Kidney (tissue), 14 donors: ENCODE results near the gene GUCA1C. TPM values are rescaled to one million over a fixed set of nuclear protein-coding genes. Genes with fewer than 3 reads are reported as not detected.

Source experiments
- DNase-seq, 5 donors: peaks; one replicate each; pipeline ENCODE4 v3.0.0-alpha.2; 2013 to 2020
- FAIRE-seq: peaks from 2 replicates; lab custom pipeline; 2012; peaks lifted over from hg19 to GRCh38; lab: Jason Lieb, UNC
- H3K27ac ChIP-seq, 2 donors: one replicate each; pipeline ENCODE4 v1.7.0; 2013; ENCODE audit warnings: low read depth in 2 of 2, low read length in 2 of 2, inconsistent platforms in 1 of 2
- H3K27me3 ChIP-seq: one replicate; pipeline ENCODE4 v1.7.1; 2013; ENCODE audit warnings: low read length, inconsistent platforms; ENCODE audit not compliant: control insufficient read depth, insufficient read depth
- H3K36me3 ChIP-seq, 3 donors: one replicate each; pipeline versions ENCODE4 v1.7.0 to v1.7.1; 2013; ENCODE audit warnings: low read length in 3 of 3, control low read depth in 1 of 3, inconsistent platforms in 1 of 3; ENCODE audit not compliant: insufficient read depth in 3 of 3, control insufficient read depth in 2 of 3
- H3K4me1 ChIP-seq, 3 donors: one replicate each; pipeline versions ENCODE4 v1.7.0 to v1.7.1; 2013; ENCODE audit warnings: low read length in 3 of 3, inconsistent platforms in 1 of 3, low read depth in 1 of 3; ENCODE audit not compliant: control insufficient read depth in 2 of 3, insufficient read depth in 2 of 3
- H3K4me3 ChIP-seq, 3 donors: one replicate each; pipeline versions ENCODE4 v1.7.0 to v1.8.1; 2013; ENCODE audit warnings: low read length in 3 of 3, control low read depth in 1 of 3, inconsistent platforms in 1 of 3
- H3K9ac ChIP-seq, 3 donors: one replicate each; pipeline versions ENCODE4 v1.7.0 to v1.7.1; 2013; ENCODE audit warnings: low read length in 3 of 3, control low read depth in 1 of 3, inconsistent platforms in 1 of 3
- H3K9me3 ChIP-seq, 3 donors: one replicate each; pipeline versions ENCODE4 v1.7.0 to v1.7.1; 2013; ENCODE audit warnings: low read length in 3 of 3, control low read depth in 1 of 3, inconsistent platforms in 1 of 3; ENCODE audit not compliant: control insufficient read depth in 2 of 3, insufficient read depth in 1 of 3
- intact Hi-C: fragments of 100-400 bp; cut with DNase I; formaldehyde crosslinking; loops from one replicate; pipeline ENCODE4 v1.11.1; 2022
- polyA plus RNA-seq: library from polyadenylated mRNA; stranded (reverse); fragments of 350-450 nt; fragmentation: Illumina TruSeq; extraction: RNeasy Lipid Tissue Mini Kit (QIAGEN cat#74804); gene quantifications from one replicate; pipeline ENCODE4 v1.2.3, GENCODE V29; 2014; ENCODE audit warnings: low read depth, low replicate concordance; ENCODE audit not compliant: insufficient read depth
- total RNA-seq: library from RNA; stranded (reverse); fragmentation: NEBNext Ultra II Directional; extraction: Animal tissue kit (Norgen Biotek cat#: 25700); gene quantifications from one replicate; pipeline ENCODE4 v1.2.1, GENCODE V29; 2021
- TF ChIP-seq, protein P1 (sequence below): IDR thresholded peaks from 3 replicates; pipeline ENCODE4 v1.5.1; 2012; ENCODE audit warnings: mild to moderate bottlenecking, moderate library complexity, borderline replicate concordance; ENCODE audit not compliant: insufficient read depth; ENCODE audit errors: extremely low read depth
- donor health status: control.
- donor health status: control.
- donor health status: control.
- donor health status: control.
- donor health status: control.
- donor health status: DM: yes; HTN: yes; CAD: no.
- donor health status: Normal renal cell carcinoma (clear cell type).

Gene GUCA1C
- total and polyA plus RNA-seq, 2 donors from 2014 or later, result 2.7 TPM; not detected in 1

- intact Hi-C loops, result no loop called here
- Histone ChIP-seq H3K9ac (no peak overlapping the region), H3K27me3 (no peaks in the 10 kb centered on the region), H3K9me3 (no peaks in the 10 kb centered on the region), H3K4me1 (no peaks in the 10 kb centered on the region), H3K27ac (no peak overlapping the region), H3K4me3 (no peak overlapping the region), H3K36me3 (no peaks in the 10 kb centered on the region)
- TF ChIP-seq, protein P1, sequence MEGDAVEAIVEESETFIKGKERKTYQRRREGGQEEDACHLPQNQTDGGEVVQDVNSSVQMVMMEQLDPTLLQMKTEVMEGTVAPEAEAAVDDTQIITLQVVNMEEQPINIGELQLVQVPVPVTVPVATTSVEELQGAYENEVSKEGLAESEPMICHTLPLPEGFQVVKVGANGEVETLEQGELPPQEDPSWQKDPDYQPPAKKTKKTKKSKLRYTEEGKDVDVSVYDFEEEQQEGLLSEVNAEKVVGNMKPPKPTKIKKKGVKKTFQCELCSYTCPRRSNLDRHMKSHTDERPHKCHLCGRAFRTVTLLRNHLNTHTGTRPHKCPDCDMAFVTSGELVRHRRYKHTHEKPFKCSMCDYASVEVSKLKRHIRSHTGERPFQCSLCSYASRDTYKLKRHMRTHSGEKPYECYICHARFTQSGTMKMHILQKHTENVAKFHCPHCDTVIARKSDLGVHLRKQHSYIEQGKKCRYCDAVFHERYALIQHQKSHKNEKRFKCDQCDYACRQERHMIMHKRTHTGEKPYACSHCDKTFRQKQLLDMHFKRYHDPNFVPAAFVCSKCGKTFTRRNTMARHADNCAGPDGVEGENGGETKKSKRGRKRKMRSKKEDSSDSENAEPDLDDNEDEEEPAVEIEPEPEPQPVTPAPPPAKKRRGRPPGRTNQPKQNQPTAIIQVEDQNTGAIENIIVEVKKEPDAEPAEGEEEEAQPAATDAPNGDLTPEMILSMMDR, result no peak
- DNase-seq, result no peak
- FAIRE-seq, result no peak
These were observed 70.3 kb downstream of the GUCA1C start for GRCh38 chr3:108883373-108883772.

DNA sequence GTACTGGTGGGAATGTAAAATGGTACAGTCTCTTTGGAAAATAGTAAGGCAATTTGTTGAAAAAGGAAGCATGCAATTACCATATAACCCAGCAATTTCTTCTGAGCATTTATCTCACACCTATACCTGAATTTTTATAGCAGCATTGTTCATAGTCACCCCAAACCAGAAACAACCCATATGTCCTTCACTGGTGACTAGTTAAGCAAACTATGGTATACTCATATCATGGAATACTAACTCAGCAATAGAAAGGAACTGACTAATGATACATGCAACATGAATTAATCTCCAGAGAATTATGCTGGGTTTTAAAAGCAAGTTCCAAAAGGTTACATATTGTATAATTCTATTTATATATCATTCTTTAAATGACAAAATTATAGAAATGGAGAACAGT lies 70.9 kb downstream of the GUCA1C start:
- no peak overlapping the region for H3K27ac ChIP-seq
- intact Hi-C loops, result no loop called here
- no peak for DNase-seq
- TF ChIP-seq, protein P1, result no peak
- H3K4me3 ChIP-seq, result no peak overlapping the region
- no peaks in the 10 kb centered on the region for H3K4me1 ChIP-seq
- H3K27me3 ChIP-seq, result no peaks in the 10 kb centered on the region
- no peaks in the 10 kb centered on the region for H3K36me3 ChIP-seq
- no peak overlapping the region for H3K9ac ChIP-seq
- FAIRE-seq, result no peak
- H3K9me3 ChIP-seq, result no peaks in the 10 kb centered on the region

DNA sequence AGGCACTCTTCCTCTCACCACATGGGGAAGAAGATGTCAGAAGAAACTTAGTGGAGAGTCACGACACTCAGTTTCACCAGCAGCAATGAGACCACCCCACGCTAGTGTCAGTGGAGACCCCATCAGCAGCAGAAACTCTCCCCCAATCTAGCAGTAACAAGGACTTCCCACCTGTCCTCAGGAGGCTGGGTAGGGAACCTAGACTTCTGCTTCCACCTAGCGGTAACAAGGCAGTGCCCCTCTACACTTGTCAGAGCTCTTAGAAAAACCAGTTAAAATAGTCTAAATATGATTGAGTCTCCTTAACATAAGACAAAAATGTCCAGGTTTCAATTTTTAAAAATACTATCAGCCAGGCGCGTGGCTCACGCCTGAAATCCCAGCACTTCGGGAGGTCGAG lies 73.8 kb downstream of the GUCA1C start:
- H3K9me3 ChIP-seq, result no peaks in the 10 kb centered on the region
- no peaks in the 10 kb centered on the region for H3K27me3 ChIP-seq
- H3K36me3 ChIP-seq, result no peaks in the 10 kb centered on the region
- H3K9ac ChIP-seq, result no peak overlapping the region
- H3K27ac ChIP-seq, result no peak overlapping the region
- DNase-seq (no peak), FAIRE-seq (no peak)
- intact Hi-C loops, result no loop called here
- no peak overlapping the region for H3K4me3 ChIP-seq
- H3K4me1 ChIP-seq, result no peaks in the 10 kb centered on the region
- TF ChIP-seq, protein P1, result no peak

DNA sequence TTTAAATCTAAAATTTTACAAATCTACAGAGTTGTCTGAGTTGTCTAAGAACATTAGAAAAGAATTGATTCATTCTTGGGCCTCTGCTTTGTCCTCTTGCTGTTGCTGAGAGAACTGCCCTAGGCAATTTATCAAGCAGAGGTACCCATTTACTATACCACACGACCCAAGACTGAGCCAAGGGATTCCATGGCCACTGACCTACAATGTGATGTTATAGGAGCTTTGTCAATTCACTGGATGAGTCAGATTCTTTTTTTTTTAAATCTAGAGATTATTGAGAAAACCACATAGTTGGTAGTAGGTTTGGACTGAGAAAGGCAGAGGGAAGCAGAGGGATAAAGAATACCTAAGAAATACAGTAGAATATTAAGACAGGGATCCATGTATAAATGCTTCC lies 75.8 kb downstream of the GUCA1C start:
- Histone ChIP-seq H3K36me3 (no peaks in the 10 kb centered on the region), H3K4me3 (no peak overlapping the region), H3K9me3 (no peaks in the 10 kb centered on the region), H3K27ac (no peak overlapping the region), H3K9ac (no peak overlapping the region), H3K4me1 (no peaks in the 10 kb centered on the region), H3K27me3 (no peaks in the 10 kb centered on the region)
- no peak for DNase-seq
- intact Hi-C loops, result no loop called here
- TF ChIP-seq, protein P1, result no peak
- FAIRE-seq, result no peak
